ENCODE data around the gene ZMIZ1. TPM values are rescaled to one million over a fixed set of nuclear protein-coding genes. Genes with fewer than 3 reads are reported as not detected.

The ZMIZ1 gene
- polyA plus RNA-seq, 5 donors = 53.2 to 82.1 (median 76.1) TPM

DNA sequence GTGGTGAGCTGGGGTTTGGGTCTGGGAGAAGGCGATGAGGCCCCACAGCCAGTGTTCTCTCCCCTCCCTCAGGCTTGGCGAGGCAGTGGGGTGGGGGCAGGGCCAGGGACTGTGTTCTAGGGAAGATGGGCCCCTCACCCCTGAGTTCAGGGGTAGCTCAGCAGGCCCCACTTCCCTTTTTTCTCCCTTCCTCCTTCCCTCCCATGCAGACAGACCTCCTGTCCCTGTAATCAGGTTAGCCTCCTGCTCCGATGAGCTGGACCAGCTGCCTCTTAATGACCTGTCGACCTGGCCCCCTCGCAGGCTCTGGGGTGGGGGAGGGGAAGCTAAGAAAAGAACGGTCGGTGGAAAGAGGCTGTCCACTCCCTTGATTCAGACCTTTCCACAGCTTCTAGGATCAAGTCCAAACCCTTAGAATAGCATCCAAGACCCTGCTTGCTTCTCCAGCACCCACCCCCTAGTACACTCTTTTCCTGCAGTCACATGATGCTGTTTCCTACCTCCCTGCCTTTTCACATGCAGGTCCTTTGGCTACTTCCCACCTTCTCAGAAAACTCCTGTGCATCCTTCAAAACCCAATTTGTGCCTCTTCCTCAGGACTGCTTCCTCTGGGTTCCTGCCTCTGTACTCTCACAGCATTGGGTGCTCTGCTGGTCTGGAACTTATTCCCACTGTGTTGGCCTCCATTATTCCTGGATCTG lies 64.1 kb downstream of the ZMIZ1 start:
- no peak for DNase-seq

DNA sequence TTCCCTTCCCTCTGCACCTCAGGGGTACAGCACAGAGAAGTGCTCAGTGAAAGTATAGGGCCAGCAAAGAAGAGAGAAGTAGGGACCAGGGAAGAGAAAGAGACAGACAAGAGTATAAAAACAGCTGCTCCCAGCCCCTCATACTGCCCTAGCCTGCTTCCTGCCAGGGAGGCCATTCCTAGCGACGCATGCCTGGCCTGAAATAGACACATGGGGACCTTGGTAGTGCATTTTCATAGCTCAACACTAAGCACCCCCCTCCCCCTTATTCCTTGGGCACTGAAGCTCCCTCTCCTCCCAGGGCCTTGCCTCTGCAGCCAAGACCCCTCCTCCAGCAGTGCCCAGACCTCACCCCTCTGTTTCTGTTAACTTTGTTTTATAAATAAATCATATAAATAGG lies 64.7 kb downstream of the ZMIZ1 start:
- DNase-seq = no peak

DNA sequence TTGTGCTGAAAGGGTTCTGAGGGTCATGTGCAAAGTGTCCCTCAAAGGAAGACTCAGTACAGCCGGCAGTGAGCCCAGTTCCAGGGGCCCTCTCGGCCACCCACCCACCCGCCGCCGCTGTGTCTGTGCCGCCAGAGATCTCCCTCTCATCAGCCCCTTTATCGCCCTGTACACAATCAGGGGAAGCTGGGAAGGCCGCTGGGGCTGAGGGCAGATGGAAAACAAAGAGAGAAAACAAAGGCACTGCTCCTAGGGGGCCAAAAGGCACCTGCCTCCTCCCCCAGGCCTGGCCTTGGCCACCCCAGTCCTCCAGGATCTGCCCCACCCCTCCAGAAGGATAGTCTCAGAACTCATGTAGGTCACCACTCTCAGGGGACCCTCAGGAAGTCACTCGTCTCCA lies 67.0 kb downstream of the ZMIZ1 start:
- no peak for DNase-seq

DNA sequence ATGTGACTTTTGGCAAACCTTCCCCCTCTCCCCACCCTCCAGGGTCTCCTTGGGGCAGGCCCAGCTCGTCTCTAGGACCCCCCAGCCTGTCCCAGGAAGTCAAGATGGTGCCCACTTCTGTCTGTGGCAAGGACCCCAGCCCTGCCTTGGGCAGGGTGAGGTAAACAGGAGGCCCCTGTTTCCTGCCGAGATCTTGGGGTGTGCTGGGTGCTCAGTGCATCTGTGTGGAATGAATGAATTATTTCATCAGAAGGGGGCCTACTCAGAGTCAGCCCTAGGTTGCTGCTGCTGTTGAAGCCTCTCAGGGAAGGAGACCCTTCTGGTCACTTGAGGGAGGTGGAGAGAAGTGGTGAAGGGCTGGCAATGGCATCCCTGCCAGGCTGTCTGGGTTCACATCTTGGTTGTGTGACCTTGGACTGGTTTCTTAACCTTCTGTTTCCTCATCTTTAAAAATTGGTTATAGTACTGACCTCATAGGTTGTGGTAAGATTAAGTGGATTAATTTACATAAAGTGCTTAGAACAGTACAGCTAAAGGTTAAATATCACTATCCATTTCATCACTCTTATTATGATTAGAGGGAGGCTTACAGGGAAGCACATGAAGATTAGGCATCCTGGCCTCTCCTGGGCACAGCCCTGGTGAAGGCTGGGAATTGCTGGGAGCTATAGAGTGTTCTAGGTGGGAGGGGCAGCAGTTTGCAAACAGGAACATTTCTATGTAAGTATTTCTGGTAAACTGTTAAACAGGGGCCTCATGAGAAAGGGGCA lies 67.7 kb downstream of the ZMIZ1 start:
- DNase-seq = no peak

DNA sequence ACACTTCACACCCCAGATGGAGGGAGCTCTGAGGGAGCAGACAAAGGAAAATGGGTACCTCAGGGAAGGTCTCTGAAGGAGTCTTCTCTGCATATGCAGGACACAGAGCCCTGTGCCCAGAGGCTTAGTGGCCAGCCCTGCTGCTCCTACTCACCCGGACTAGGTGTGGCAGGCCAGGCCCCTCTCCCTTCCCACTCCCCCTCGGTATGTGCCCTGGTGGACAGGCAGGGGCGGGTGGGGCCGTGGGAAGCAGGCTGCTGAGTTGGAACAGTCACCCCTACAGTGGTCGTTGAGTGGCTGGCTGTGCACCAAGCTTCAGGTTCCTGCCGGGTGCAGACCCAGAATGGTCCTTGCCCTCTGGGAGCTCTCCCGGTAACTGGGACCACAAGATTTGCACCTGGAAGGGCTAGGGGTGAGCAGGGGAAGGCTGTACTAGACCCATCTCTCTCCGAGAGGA lies 68.6 kb downstream of the ZMIZ1 start:
- no peak for DNase-seq

DNA sequence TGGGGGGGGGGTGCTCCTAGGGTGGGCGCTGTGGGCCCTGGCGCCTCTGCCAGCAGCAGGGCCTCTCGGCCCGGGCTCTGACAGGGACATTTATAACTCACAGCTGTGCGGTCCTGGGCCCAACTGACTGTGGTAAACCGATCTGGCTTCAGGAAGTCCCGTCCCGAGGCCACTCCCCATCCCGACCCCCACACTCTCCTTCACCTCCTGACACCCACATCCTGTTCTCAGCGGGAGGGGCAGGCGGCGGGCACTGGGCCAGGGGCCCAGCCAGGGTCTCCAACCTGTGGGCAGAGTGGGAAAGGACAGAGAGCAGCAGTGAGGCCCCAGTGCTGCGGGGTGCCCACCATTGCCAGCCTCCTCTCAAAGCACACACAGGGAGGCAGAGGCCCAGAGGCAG lies 69.1 kb downstream of the ZMIZ1 start:
- no peak for DNase-seq

DNA sequence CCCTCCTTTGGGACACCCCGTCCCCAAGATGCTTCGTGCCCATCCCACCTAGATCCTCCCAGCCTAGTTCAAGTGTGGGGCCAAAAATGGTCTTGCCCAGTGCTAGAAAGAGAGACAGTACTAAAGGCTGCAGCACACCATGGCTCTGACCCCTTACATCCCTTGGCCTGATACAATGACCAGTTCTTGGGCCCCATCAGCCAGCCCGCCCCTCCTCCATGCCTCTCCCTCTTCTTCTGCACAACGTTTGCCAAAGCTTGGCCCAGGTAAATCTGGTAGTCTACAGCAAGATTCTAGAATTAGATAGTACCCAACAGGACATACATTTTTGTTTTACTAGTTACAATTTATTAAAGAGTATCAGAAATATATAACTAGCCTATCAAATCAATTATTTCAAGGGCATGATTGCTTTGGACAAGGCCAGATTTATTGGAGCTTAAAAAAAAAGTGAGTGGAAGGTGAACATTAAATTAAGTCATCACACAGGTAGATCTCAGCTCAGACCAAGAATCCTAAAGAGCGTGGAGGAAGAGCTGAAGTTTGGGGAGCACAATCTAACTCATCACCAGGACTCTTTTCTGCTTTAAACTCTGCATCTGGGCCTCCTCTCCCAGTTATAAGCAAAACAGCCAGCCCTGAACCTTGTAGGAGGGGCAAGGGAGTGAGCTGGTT lies 69.8 kb downstream of the ZMIZ1 start:
- no peak for DNase-seq

DNA sequence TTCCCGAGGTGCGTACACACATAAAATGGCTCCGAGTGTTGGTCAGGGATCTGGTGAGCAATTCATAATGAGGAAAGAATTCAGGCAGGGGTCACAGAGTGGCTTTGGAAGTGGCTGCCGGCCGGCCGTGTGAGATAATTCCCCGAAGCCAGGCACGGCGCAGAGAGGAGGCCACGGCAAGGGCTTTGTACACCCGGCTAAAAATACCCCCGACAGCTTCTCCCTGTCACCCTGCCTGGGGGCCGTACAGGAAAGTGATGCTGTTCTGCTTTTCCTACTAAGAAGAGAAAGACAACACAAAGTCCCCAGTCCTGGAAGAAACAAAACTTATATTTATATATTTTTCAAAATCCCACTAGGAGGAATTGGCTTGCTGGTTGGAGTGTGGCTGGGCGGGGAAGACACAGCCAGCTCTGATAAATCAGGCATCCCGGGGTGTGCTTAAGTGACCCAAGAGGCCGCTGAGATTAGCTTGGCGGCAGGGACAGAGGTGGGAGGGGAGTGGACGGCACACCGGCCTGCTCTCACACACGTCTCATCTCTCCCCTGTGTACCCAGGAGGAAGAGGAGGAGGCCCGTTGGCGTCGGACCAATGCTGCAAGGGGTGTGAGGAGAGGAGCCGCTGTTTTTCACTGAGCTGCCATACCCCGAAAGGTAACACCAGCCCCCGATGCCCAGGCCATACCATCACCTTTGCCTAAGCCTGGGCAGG lies 70.5 kb downstream of the ZMIZ1 start:
- DNase-seq = no peak

DNA sequence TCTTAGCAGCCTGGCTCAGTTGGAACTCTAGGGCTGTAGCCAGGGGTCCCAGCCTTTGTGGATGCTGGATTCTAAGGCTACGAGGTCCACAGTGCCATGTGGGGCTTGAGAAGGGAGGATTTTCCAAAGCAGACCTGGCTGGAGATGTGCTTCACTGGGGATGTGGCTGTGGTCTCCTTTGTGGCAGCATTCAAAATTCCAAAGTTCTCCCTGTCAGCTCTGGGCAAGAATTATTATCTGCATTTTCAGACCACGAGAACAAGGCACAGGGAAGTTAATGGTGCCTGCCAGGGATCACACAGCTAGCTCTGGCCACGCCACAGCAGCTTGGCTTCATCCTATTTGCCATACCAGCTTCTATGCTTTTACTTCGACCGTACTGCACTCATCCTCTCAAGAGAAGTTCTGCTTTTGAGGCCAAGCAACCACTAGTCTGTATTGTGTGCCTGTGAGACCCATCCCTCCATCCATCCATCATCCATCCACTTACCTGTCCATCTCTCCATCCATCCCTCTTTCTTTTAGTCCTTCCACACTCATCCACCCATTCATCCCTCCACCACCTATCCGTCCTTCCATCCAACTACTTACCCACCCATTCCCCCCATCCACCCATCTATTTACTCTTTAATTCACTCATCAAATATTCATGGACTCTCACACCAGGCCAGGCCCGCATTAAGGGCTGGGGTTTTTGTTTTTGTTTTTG lies 71.5 kb downstream of the ZMIZ1 start:
- no peak for DNase-seq

DNA sequence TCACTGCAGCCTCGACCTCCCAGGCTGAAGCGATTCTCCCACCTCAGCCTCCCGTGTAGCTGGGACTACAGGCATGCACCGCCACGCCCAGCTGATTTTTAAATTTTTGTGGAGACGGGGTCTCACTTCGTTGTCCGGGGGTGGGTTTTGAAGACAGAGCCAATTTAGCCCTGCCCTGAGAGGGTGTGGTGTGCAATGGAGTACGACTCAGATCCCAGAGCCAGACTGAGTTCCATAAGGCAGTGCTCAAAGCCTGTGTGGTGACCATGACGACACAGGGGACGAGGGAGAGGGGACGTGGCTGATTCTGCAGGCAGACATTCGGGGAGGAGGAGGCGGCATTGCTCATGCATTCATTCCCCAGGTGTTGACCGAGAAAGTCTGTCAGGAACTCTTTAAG lies 72.1 kb downstream of the ZMIZ1 start:
- DNase-seq = no peak

DNA sequence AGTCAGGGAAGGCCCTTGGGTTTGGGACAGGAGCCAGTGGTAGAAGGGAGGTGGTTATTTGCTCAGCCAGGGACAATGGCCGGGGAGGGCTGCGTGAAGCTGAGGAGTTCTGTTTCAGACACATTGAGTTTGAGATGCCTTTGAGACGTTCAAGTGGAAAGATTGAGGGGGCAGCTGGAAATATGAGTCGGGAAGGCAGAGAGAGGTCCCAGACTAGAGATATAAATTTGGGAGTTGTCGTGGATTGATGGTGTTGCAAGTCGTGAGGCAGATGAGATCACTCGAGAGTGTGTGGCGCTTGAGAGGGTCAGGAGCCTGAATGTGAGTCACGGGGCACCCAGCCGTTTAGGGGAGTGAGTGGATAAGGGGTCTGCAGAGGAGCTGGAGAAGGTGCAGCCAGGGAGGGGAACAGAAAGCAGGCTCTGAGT lies 73.3 kb downstream of the ZMIZ1 start:
- no peak for DNase-seq

DNA sequence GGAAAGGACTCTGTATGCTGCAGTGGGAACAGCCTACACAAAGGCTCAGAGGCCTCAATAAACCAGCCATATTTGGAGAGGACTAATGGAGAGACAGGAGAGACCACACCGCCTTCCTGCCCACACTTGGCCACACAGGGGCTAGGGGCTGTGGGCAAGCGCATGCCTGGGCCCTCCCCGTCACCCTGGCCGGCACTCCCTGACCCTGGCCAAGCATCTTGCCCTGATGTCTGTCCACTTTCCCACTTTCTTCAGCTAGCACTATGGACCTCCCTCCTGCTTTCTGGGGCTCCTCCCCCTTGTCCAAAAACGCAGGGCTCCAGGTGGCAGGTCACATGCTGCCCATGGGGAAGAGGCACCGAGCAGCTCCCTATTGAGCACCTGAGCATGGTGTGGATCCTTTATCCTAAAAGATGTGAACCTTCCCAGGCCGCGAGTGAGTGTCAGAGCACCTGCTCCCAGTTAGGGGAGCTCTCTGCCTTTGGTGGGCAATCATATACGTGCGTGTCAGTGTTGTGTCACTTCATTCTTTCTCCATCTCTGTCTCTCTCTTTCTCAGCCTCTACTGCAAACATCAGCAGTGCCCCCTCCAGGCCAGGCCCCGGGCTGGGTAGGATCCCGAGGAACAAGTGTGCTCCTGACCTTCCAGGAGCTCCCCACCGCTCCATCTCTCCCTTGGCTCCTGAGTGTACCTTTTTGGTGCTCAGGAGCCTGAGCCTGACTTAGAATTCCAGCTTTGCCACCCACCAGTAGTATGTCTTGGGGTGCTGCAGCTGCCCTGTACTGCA lies 74.0 kb downstream of the ZMIZ1 start:
- DNase-seq = no peak

DNA sequence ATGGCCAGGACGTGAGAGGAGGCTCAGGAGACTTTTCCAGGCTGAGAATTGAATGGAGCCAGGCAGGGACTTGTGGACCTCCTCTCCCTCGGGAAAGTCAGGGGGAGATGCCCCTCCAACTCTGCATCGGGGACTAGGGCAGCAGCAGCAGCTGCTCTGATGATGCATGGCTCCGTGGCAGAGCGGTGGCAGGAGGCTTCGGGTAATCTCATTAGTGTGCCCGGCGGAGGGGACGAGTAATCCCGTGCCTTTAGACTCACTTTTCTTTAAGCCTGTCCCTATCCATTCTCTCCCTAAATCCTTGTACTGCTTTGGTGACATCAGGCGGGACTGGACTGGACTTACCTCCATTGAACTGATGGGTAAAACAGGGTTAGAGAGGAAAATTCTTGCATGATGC lies 75.1 kb downstream of the ZMIZ1 start:
- no peak for DNase-seq

DNA sequence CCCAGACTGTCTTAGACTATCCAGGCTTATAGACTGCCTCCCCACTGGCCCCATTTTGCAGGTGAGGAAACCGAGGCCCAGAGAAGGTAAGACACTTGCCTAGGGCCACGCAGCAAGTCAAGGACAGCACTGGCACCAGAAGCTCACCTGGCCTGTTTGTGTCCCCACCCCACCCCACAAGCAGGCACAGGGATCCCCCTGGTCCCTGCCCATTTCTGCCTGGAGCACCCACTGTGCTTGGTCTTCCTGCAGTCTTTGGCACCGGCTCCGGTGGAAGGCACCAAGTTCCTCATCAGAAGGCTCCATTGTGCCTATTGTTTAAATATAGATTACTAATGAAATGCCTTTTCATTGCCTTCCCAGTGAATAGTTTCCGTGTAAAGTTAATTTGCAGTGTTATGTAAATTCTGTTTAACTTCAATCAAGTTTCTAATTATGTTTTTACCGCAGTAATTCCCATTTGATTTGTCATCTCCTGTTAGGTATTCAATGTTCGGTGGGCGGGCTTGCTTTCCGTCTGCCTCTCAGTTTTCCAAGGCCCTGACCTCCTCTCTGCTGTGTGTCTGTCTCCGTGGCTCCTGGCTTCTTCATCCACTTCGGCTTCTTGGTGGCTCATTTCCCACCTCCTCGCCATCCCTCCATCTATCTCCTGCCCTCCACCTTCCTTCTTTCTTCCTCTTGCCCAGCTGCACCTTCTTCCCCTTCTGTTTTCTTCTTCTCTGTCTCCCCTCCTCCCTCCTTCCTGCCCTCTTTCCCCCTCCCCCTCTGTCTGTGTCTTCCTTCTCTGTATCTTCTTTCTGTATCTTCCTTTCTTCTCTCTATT lies 75.8 kb downstream of the ZMIZ1 start:
- DNase-seq = no peak

DNA sequence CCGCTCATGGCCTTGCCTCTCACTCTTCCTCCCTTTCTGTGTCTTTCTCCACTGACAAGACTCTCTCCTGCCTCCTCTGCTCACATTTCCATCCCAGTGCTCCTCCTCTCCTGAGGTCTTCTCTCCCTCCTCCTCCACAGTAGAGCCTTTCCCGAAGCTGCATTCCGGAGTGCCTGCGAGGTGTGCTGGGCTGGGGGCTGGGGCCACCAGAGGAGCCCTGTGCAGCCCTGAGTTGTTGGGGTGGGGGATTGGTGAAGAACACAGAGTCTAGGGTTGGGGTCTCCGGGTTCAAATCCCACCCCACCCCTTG lies 76.4 kb downstream of the ZMIZ1 start:
- no peak for DNase-seq

DNA sequence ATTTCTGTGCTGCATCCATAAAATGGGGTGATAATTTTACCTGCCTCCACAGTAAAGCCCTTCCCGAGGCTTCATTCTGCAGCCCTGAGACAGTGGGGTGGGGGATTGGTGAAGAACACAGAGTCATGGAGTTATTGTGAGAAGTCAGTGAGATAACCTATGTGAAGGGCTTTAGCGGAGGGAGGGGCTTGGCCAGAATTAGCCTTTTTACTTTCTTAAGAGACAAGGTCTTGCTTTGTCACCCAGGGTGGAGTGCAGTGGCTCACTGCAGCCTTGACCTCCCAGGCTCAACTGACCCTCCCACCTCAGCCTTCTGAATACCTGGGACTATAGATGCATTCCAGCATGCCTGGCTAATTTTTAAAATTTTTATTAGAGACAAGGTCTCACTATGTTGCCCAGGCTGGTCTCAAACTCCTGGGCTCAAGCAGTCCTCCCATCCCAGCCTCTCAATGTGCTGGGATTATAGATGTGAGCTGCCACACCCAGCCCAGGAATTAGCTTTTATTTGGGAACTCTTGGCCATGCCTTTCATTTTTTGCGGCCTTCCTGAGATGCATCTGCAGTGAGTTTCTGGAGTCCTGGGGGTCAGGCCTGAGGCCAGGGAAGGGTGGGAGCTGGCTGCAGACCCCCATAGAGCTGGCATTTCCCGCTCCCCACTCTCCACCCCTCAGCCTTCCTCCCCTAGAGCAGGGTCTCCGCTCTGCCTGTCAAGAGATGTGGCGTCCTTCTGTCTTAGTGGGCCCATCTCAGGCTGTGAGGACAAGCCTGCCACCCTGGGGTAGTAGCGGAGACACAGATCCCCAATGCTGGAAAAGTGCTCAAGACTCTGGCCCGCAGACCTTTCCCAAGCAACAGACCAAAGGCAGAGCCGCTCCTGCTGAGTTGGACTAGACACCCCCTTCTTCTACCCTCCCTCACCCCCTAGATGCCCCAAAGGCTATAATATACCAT lies 77.0 kb downstream of the ZMIZ1 start:
- DNase-seq = no peak

DNA sequence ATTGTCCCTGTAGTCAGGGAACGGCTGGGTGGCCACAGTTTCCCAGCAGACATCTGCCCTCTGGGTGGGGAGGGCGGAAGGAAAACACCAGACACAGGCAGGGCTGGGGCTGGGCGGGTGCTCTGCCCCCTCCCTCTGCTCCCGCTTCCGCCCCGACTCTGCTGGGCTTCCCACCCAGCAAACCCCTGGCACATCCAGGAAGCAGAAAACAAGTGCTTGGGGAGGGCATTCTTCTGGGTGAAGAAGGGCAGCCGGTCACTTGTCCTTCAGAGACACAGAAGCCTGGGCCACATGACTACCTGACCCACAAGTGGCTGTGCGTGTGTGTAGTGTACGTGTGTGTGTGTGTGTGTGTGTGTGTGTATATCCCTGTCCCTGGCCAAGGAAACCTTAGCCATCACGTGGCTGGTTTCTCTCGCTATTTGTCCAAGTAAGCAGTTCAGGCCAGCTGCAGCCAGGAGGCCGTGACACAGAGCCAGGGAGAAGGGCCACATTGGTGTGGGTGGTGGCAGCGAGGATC lies 77.9 kb downstream of the ZMIZ1 start:
- DNase-seq = peak in 1 of 2 donors; percentile 56

DNA sequence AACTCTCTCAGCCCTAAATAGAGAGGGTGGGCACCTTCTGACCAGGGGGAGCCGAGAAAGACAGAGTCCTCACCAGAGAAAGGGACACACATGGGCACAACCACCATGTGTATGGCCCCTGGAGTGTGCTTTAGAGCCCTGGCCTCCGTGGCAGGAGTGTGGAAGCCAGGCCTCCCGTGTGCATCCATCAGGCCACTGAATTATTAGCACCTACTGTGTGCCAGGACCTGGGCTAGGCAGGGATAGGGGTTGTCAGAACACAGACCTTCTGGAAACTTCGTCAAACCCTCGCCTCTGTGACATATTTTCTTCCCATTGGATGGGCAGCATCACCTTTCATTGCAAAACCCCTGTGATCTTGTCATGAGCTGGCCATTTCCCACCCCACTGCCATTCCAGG lies 78.5 kb downstream of the ZMIZ1 start:
- no peak for DNase-seq

Measured in right lung (tissue), 5 donors.